NCI-H146 treated with DMSO at 0.1 percent for 48 hours (cell line): ENCODE measurements around the gene PCNX3.

Source experiments
- DNase-seq: peaks from one replicate; lab custom pipeline; 2025; ENCODE audit not compliant: unreplicated experiment; lab: John Stamatoyannopoulos, UW

The PCNX3 gene

DNA sequence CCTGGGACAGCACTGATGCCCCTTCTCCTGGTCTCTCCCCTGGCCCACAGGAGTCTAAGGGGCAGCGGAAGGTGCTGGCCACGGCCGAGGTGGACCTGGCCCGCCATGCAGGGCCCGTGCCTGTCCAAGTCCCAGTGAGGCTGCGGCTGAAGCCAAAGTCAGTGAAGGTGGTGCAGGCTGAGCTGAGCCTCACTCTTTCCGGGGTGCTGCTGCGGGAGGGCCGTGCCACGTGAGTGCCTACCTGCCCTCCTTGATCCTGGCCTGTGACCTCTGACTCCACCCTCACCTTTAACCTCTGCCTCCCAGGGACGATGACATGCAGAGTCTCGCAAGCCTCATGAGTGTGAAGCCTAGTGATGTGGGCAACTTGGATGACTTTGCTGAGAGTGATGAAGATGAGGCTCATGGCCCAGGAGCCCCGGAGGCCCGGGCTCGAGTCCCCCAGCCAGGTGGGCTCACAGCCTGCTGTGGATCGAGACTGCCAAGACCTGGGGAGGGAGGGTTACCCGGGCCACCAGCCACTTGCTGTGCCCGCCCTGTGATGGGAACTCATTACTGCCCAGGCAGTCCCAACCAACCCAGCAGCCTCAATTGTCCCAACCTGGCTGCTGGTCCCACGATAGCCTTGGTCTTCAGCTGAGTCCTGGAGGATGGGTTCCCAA, 35.4 kb upstream of the PCNX3 start:
- DNase-seq, result no peak

DNA sequence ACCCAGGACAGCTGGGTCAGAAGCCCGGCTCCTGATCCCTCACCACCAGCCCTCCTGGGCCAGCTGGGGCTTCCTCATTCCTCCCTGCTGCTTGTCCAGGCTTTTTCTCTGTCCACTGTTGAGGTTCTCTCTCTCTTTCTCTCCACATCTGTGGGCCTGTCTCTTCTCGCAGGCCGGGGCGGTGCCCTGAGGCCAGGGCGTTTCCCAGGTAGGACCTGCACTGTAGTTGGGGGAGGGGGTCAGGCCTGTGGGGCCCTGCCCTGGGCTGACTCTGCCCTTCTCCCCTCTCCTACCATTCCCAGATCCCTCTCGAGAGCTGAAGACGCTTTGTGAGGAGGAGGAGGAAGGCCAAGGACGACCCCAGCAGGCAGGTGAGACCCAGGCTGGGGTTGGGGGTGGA, 34.8 kb upstream of the PCNX3 start:
- DNase-seq, result no peak

DNA sequence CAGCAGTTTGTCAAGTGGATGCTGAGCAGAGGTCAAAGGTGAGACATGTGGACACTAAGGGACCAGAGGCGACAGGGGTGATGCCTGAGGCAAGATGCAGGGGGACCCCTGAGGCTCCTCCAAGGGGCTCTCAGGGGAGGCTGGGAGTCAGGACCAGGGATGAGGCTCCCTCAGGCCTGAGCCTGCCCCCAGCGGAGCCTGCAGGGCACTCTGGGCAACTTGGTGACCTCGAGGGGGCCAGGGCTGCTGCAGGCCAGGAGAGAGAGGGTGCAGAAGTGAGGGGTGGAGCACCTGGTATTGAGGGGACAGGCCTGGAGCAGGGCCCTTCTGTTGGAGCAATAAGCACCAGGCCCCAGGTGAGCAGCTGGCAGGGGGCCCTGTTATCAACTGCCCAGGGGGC, 33.6 kb upstream of the PCNX3 start:
- DNase-seq, result no peak

DNA sequence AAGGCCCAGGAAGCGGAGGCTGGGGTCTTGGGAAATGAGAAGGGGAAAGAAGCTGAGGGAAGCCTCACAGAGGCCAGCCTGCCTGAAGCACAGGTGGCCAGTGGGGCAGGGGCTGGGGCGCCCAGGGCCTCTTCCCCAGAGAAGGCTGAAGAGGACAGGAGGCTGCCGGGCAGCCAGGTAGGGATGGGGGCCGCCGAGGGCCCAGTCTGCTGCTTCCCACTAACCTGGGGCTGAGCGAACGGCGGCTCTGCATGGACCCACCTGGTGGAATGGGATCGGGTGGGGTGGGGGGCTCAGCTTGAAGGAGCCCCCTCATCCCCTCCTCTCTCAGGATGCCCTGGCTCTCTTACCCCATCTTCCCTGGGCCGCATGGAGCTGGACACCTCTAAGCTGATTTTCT, 32.0 kb upstream of the PCNX3 start:
- DNase-seq, result no peak

DNA sequence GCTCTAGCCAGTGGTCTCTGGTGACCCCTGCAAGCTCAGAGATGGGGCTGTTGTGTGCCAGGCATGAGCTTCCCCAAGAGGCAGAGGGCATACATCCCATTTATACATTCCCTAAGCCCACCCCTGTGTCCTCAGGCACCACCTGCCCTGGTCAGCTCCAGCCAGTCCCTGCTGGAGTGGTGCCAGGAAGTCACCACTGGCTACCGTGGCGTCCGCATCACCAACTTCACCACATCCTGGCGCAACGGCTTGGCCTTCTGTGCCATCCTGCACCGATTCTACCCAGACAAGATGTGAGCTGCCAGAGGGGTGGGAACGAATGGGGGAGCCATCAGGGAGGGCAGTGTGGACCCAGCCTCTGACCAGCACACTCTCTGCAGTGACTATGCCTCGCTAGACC, 31.5 kb upstream of the PCNX3 start:
- no peak for DNase-seq

DNA sequence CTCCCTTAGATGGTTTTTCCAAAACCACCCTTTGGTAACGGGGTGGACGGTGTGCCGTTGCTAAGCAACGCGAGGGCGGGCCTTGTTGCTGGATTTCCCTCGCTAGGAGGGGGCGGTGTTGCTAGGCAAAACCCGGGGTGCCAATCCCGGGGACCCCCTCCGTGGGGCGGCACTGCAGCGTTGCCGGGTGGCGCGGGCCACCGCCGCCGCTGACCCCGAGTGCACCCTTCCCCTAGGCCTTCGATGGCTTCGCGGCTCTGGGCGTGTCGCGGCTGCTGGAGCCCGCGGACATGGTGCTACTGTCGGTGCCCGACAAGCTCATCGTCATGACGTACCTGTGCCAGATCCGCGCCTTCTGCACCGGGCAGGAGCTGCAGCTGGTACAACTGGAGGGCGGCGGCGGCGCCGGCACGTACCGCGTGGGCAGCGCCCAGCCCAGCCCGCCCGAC, 30.8 kb upstream of the PCNX3 start:
- DNase-seq, result no peak

DNA sequence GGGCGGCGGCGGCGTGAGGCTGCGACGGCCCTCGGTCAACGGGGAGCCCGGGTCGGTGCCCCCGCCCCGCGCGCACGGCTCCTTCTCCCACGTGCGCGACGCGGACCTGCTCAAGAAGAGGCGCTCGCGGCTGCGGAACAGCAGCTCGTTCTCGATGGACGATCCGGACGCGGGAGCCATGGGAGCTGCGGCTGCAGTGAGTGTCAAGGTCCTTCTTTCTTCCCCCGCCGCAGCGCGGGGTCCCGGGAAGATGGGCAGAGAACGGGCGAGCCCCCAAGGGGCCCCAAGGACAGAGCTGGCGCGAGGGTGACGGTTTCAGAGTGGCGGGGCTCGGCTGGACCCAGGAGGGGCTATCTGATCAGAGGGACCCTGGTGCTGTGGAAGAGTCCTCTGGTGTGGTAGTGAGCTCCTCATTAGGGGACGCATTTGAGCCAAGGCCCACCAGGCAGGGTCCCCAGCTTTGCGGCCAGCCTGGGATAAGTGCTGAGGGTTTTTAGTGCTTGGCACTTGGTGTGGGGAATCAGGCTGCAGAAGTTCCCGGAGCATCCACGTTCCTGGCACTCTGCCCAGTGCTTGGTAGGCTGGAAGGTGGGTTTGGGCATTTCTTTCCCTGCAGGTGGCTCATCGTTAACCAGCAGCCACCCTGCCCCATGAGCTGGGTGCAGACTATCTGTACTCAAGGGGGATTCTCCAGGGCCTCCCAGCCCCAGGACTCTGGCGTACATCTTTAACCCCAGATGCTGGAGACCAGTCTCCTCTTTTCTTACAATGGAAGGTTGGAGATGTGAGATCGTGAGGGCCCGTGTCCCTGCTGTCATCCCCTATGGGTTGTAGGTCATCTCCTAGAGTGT, 30.0 kb upstream of the PCNX3 start:
- DNase-seq, result no peak

DNA sequence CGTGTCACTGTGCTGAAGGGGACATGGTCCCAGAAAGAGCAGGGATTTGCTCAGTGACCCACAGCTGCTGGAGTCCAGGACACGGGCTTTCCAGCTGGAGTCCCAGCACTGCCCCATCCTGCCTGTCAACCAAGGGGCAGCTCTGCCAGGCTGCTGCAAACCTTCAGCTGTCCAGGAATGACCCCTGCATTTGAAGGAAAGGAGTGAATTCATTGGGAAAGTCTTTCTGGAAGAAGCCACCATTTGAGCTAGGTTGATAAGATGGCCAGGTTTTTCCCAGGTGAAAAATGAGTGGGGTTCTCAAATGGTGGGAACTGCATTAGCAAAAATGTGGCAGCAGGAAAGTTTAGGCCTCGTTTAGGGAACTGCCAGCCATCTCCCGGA, 29.3 kb upstream of the PCNX3 start:
- DNase-seq, result no peak

DNA sequence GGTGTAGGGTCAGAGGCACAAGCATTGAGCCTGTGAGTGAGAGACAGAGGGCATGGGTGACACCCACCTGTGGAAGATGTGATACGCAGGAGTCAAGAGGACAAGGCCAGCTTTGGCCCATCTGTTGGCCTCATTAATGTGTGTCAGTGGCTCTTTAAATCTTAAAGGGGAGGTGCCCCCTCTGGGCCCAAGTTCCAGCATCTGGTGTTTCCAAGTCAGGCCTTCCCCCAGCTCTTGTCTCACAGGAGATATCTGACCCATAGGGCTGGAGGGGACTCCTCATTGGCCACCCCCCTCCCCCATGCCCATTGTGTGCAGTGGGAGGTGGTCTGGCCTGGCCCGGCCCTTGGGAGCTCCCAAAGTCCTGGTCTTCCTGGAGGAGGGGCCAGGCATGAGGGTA, 28.9 kb upstream of the PCNX3 start:
- DNase-seq, result no peak

DNA sequence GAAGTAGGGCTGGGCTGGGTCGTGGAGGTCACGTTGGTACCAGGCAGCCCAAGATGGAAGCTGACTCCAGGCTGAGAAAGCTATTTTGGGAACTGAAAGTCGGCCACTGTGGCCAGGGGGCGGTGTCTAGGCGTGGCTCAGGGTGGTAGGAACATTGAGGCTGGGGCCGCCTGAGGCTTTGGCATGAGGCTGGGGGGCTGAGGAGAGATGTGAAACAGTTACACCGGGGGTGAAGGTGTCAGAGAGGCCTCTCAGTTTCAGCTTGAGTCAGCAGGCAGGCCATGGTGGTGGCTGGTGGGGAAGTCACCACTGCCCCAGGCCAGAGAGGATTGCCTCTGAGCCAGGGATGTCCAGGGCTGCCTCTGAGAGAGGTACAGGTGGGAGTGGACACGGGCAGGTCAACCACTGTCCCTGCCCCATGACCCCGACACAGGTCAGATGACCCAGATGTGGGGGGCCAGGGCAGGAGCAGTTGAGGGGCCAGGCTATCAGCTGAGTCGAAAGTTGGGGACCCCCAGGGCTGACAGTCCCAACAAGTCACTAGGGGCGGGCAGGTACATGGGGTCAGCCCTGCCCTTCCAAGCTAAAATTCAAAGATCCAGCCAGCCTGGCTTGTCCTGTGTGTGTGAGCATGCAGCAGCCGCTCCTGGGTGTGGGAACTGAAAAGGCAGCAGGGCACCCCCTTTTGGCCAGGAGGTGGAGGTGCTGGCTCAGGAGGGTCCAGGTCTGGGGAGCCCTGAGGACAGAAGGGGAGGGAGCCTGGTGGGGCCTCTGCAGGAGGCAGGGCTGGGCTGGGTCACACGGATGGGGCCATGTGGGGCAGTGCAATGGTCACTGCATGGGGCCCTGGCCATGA, 27.1 kb upstream of the PCNX3 start:
- no peak for DNase-seq

DNA sequence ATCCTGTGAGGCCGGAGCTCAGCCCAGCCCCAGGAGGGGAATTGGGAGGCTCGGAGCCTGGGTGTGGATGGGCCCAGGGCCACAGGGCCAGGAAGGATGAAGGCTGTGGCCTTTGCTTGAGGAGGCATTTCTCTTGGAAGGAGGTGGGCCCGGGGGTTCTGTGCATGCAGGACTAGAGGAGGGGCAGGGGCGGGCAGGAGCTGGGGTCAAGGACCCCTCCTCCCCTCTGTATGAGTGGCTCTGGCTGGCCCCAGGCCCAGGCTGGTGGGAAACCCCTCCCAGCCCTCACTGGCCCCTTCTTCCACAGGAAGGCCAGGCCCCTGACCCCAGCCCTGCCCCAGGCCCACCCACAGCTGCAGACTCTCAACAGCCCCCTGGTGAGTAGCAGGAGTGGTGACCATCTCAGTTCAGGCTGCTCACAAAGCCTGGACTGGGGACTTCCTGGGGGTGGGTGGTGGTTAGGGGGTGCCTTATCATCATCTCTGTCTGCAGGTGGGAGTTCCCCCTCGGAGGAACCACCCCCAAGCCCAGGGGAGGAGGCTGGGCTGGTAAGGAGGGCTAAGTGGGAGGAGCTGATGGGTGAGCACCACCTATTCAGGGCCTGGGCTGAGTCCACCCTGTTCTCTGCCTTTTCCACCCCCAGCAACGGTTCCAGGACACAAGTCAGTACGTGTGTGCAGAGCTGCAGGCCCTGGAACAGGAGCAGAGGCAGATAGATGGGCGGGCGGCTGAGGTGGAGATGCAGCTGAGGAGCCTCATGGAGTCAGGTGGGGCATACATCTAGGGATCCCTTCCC, 25.9 kb upstream of the PCNX3 start:
- DNase-seq, result no peak

DNA sequence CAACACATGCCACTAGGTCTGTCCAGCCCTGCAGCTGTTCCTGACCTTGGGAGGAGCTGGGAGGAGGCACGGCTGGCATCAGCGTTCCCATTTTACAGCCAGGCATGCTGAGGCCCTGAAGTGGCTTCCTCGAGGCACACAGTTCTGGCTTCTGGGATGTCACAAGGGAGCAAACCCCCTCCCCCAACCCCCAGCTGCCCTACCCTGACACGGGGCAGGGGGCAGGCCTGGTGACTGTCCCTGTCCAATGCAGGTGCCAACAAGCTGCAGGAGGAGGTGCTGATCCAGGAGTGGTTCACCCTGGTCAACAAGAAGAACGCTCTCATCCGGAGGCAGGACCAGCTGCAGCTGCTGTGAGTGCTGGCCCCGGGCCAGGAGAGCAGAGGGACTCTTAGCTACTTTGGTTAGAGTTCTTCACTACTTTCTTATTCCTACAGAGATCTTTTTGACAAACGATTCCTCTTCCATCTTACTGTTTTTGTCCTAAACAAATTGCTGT, 25.3 kb upstream of the PCNX3 start:
- no peak for DNase-seq

DNA sequence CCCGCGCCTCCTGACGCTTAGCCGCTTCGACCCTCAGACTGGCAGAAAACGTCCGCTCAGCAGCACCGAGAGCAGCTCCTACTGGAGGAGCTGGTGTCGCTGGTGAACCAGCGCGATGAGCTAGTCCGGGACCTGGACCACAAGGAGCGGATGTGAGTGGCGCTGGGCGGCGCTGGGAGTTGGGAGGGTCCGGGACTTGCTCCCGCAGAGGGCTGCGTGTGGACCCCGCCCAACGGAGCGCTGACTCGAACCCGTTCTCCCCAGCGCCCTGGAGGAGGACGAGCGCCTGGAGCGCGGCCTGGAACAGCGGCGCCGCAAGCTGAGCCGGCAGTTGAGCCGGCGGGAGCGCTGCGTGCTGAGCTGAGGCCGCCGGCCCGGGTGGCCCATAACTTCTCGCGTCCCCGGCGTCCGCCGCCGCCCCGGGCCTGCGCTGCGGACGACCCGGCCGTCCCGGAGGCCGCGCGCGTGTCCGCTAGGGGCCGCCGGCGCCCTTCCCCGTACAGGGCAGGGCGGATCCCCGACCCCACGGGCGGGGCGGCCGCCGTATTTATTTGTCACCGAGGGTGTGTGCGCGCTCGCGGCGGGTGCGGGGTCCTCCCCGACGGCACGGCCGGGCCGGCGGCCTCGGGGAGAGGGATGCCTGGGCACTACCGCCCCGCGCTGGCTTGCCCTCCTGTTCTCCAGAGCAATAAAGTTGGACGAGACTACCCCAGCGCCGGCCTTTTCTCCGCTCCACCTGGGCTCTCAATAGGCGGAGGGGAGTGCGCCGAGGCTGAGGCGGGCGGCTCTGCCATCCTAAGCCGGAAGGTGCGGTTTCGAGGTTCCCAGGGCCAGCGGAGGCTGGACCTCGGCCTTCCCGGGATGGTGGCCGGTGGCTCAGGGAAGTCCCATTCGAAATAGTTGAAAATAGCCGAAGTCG, 23.4 kb upstream of the PCNX3 start:
- no peak for DNase-seq

DNA sequence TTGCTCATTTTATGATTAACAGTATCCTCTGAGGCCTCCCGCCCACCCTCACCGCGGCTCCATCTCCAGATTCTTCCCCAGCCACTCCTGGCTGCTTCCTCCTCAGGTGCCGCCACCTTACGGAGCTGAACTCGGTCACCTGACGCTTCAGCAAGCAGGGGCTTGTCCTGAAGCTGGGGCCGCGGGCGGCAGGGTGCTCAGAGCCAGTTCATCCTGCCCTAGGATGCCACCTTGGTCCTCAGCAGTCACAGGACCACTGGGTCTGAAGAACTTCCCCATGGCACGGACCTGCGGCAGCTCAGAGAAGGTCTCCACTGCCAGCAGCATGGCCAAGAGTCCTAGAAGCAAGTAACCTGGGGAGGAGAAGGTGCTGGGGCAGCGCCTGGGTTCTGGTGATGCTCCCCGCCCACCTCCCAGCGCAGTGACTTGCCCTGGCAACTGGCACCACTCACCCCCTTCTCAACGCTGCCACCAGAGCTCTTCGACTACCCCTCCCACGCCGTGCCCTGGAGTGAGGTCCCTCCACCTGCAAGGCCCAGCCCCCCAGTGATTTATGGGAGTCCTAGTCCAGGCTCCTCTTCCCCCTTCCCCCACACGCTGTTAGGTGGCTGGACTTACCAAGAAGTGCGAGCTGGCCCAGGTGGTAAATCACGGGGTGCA, 22.6 kb upstream of the PCNX3 start:
- no peak for DNase-seq

DNA sequence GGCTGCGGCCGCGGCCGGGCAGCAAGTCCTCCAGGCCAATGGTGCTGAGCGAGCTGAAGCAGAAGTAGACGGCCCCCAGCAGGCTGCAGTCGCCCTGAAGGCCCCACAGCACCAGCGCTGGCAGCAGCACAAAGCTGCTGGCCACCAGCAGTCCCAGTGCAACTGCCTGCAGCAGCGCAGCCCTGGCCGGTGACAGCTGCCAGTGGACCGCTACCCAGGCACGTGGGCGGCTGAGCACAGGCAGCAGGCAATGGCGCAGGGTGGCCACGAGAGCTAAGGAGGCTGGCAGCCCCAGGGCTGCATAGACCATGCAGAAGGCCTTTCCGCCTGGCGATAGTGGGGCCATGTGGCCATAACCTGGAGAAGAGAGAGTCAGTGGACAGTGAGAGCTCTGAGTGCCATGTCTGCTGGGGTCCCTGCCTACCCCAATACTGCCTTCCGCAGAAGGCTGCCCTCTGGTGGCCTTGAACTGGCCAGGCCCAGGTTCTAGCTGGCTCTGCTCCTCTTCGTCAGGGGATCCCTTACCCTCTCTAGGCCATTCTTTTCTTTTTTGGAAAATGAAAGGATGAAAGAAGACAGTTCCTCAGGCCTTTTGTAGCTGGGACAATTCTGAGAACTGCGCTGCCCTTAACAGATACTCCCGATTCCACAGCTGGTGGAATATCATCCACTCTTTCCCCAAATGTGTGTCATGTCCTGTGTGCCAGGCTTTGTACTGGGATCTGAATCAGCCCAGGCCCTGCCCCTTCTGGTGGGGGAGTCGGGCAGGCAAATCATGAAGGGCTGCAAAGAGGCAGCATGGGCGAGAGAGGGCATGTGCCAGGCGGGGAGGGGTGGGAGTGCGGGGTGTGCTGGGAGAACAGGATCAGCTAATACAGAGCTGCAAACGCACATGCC, 21.8 kb upstream of the PCNX3 start:
- no peak for DNase-seq

DNA sequence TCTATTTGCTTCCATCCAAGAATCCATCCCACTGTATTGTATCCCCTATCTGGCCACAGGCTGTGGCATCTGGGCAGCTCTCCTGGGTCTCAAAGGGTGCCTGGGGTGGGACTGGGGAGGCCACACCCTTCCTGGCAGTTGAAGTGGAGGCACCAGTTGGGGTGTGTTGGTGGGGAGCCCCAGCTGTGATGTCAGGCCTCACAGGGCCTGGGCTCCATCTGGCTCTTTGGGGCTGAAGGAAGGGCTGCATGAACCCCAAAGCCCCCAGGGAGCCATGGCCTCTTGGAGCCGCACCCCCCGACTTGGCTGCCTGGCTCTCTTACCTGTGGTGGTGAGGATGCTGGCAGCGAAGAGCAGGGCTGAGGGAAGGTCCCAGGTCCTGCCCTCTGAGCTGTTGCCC, 20.4 kb upstream of the PCNX3 start:
- DNase-seq, result no peak

DNA sequence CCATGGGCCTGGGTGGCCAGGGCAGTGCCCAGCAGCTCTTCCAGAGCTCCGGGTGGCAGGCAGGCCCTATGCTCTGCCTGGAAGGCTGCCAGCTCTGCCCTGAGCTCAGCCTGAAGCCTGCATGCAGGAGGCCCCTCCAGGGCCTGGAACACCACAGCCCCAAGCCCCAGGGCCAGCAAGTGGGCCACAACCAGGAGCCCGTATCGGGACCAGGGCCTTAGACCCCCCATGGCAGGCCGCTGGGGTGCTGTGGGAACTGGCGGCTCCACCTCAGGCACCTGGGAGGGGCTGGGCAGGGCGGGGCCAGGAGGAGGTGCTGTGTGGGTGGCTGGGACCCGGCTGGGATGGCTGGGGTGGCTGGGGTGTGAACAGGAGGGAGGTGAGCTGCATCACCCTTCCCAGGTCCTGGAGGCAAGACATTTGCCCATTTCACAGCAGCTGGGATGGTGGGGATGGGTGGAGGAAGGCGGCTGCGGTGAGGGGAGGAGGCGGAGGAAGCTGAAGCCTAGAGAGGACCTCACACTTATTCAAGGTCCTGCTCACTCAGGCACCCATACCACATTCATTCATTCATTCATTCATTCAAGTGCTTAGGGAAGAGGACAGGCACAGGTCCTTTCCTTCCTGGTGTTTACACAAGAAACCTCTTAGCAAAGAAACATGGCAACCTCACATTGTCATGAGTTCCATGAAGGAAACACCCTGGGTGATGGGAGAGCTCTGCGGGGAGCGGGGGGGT, 19.9 kb upstream of the PCNX3 start, which contains the start of gene KCNK7:
TSS of gene KCNK7 (minus strand) at position 258 of the 739 bp plus-strand sequence. CDS start at position 230, 28 bp downstream.
- no peak for DNase-seq
